AG20443 (cell line): Measurements from ENCODE around the gene ROR1.

Experiments used
- DNase-seq: peaks from one replicate; pipeline ENCODE4 v3.0.0; 2012; ENCODE audit warnings: low spot score, mixed read lengths

Gene ROR1

GRCh38 chr1:63857478-63857877 lies 83.7 kb downstream of the ROR1 start:
- no peak for DNase-seq

- no peak for DNase-seq
These were observed 84.3 kb downstream of the ROR1 start for GRCh38 chr1:63858153-63858552.

GRCh38 chr1:63859480-63860275 lies 85.9 kb downstream of the ROR1 start:
- DNase-seq, result no peak

- peak; percentile 67 for DNase-seq
These were observed 87.4 kb downstream of the ROR1 start for GRCh38 chr1:63861052-63861691.

GRCh38 chr1:63863145-63863544 lies 89.3 kb downstream of the ROR1 start:
- no peak for DNase-seq

GRCh38 chr1:63864224-63864641 lies 90.4 kb downstream of the ROR1 start:
- DNase-seq, result no peak

- DNase-seq, result no peak
These were observed 91.7 kb downstream of the ROR1 start for GRCh38 chr1:63865561-63865960.

- DNase-seq, result no peak
These were observed 92.3 kb downstream of the ROR1 start for GRCh38 chr1:63866084-63866483.

GRCh38 chr1:63867429-63868176 lies 93.8 kb downstream of the ROR1 start:
- no peak for DNase-seq

GRCh38 chr1:63868268-63868781 lies 94.5 kb downstream of the ROR1 start:
- DNase-seq, result no peak

- DNase-seq, result no peak
These were observed 96.3 kb downstream of the ROR1 start for GRCh38 chr1:63870152-63870551.

- no peak for DNase-seq
These were observed 97.6 kb downstream of the ROR1 start for GRCh38 chr1:63871463-63871862.

GRCh38 chr1:63873751-63874150 lies 99.9 kb downstream of the ROR1 start:
- DNase-seq, result no peak

- DNase-seq, result peak; percentile 28
These were observed 100.6 kb downstream of the ROR1 start for GRCh38 chr1:63874278-63874880.

GRCh38 chr1:63875636-63876035 lies 101.8 kb downstream of the ROR1 start:
- DNase-seq, result no peak

GRCh38 chr1:63877021-63877767 lies 103.4 kb downstream of the ROR1 start:
- no peak for DNase-seq

GRCh38 chr1:63877816-63878215 lies 104.0 kb downstream of the ROR1 start:
- peak; percentile 58 for DNase-seq

- DNase-seq, result no peak
These were observed 105.1 kb downstream of the ROR1 start for GRCh38 chr1:63878932-63879331.

- no peak for DNase-seq
These were observed 107.2 kb downstream of the ROR1 start for GRCh38 chr1:63880958-63881576.

GRCh38 chr1:63882048-63882704 lies 108.4 kb downstream of the ROR1 start:
- no peak for DNase-seq
